HT-29 (cell line): Measurements from ENCODE around the gene FANCE. TPM values are rescaled to one million over a fixed set of nuclear protein-coding genes. Genes with fewer than 3 reads are reported as not detected.
"Not testable (repeated sequence)": the region's sequence is repeated elsewhere in the genome, so short reads cannot be mapped to it uniquely, and the experiment has no call there.

Source experiments
- DNase-seq: peaks from one replicate; pipeline ENCODE4 v3.0.0-alpha.2; 2015; ENCODE audit warnings: low spot score
- total RNA-seq: library from RNA; depleted of rRNA; stranded (reverse); fragments of >200 nt; shearing (Covaris generic); gene quantifications from 2 replicates; pipeline ENCODE4 v1.2.3, GENCODE V29; 2014

Gene FANCE
- total RNA-seq, 1 experiment from 2014 or later, result 8.6 TPM

- DNase-seq, result peak; percentile 86
Measured at GRCh38 chr6:35496841-35497570, 44.9 kb downstream of the FANCE start, which contains the start of gene TEAD3. Gene TEAD3 (minus strand): TSS chr6:35497079.

- peak; percentile 62 for DNase-seq
Measured at GRCh38 chr6:35497571-35498421, 45.7 kb downstream of the FANCE start.

- DNase-seq, result no peak
Measured at GRCh38 chr6:35498422-35499067, 46.4 kb downstream of the FANCE start.

- DNase-seq, result no peak
Measured at GRCh38 chr6:35499372-35499771, 47.2 kb downstream of the FANCE start.

- DNase-seq, result no peak
Measured at GRCh38 chr6:35500782-35501181, 48.6 kb downstream of the FANCE start.

- no peak for DNase-seq
Measured at GRCh38 chr6:35501784-35502183, 49.6 kb downstream of the FANCE start.

- DNase-seq, result no peak
Measured at GRCh38 chr6:35503534-35503933, 51.4 kb downstream of the FANCE start.

- no peak for DNase-seq
Measured at GRCh38 chr6:35505999-35506412, 53.9 kb downstream of the FANCE start.

- no peak for DNase-seq
Measured at GRCh38 chr6:35506536-35506935, 54.4 kb downstream of the FANCE start.

- DNase-seq, result no peak
Measured at GRCh38 chr6:35507221-35507620, 55.1 kb downstream of the FANCE start.

GRCh38 chr6:35508027-35508426 lies 55.9 kb downstream of the FANCE start:
- no peak for DNase-seq

- no peak for DNase-seq
Measured at GRCh38 chr6:35508542-35508941, 56.4 kb downstream of the FANCE start.

GRCh38 chr6:35510916-35511561 lies 58.9 kb downstream of the FANCE start:
- DNase-seq, result no peak

GRCh38 chr6:35511562-35511941 lies 59.4 kb downstream of the FANCE start:
- no peak for DNase-seq

GRCh38 chr6:35512006-35512405 lies 59.9 kb downstream of the FANCE start:
- DNase-seq, result no peak

GRCh38 chr6:35512740-35513139 lies 60.6 kb downstream of the FANCE start, which contains the start of gene TULP1:
Gene TULP1 (minus strand): TSS chr6:35512896. CDS start chr6:35512858, 38 bp downstream.
- DNase-seq, result no peak

- DNase-seq, result no peak
Measured at GRCh38 chr6:35514587-35514986, 62.4 kb downstream of the FANCE start.

- DNase-seq, result not testable (repeated sequence)
Measured at GRCh38 chr6:35515939-35516338, 63.8 kb downstream of the FANCE start.
